ENCODE measurements around the gene KCNQ1.
"Not testable (repeated sequence)": the region's sequence is repeated elsewhere in the genome, so short reads cannot be mapped to it uniquely, and the experiment has no call there.

The KCNQ1 gene

DNA sequence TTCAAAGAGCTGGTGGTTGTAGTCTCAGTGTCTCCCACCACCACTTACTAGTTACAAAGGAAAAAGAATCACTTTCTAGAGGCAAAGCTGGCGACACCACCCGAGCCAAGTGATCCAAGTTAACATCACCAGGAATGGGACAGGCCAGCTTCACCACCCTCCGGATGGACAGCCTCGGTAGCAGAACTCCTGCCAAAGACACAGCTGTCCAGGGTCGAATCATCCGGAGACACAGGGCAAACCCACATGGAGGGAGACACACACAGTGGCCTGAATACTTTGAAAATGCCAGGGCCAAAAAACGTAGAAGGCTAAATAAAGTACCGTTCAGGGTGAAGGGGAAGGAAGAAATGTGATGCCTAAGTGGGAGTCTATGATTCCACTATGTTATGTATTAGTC is 33.1 kb downstream of the KCNQ1 start:
- DNase-seq = no peak

- not testable (repeated sequence) for DNase-seq
Observed at GRCh38 chr11:2480067-2480873, 35.5 kb downstream of the KCNQ1 start.

DNA sequence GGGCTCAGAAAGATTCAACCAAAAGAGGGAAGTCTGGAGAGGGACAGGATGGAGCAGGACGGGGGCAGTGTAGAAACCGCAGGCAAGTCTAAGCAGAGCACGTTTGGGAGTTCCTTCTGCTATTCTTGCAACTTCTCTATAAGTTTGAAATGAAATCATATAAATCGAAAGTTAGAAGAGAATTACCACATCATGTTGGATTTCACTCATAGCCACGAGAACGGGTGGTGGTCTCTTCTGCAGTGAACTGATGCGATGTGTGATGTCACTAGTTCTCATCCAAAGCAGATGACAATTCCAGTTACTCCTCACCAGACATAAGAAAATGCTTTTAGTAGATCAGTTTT is 36.0 kb downstream of the KCNQ1 start:
- DNase-seq = no peak

- DNase-seq = no peak
Observed at GRCh38 chr11:2481253-2481652, 36.4 kb downstream of the KCNQ1 start.

- no peak for DNase-seq
Observed at GRCh38 chr11:2482204-2482603, 37.4 kb downstream of the KCNQ1 start.

- DNase-seq = no peak
Observed at GRCh38 chr11:2482745-2483144, 37.9 kb downstream of the KCNQ1 start.

DNA sequence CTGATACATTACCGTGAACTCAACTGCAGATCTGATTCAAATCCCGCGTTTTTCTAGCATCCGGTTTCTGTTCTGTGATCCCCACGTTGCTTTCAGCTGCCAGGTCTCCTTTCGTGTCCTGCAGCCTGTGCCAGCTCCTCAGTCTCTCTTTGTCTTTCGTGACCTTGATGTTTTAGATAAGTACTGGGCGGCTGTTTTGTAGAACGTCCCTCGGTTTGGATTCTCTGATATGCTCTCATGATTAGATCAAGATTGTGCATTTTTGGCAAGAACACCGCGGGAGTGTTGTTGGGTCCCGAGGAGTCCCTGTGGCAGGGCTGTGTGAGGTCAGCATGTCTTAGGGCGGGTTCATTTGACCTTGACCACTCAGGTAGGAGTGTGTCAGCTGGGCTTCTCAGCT is 38.6 kb downstream of the KCNQ1 start:
- DNase-seq = no peak

DNA sequence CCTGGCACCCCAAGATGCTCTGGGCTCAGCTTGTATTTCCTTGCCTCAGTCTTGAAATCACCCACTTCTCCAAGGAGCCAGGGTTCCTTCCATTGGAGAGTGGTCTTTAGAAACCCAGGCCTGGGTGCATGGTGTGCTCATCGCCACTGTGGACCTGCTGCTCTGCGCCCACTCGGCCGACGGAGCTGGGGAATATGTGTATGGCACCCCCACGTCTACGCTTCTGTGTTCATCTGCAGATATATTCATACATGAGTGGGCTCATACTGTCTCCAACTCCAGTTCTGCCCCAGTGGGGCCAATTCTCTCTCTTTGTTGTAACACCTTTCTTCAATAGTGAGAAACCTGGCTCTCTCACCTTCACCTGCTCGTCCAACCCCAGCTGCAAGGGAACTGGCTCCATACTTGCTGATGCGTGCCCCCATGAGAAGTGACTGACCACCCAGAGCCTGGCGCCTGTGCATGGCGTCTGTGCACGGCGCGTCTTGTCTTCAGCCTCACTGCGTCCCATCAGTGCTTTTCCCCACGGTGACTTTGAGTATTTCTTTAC is 39.8 kb downstream of the KCNQ1 start:
- DNase-seq = no peak

DNA sequence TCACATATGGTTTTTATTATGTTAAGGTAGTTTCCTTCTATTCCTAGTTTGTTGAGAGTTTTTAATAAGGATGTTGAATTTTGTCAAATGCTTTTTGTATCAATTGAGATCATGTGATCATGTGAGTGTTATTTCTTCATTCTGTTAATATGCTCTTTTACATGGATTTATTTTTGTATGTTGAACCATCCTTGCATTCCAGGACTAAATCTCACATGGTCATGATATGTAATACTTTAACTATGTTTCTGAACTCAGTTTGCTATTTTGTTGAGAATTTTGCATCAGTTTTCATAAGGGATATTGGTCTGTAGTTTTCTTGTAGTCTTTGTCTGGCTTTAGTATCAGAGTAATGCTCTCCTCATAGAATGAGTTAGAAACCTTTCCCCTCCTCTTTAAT is 43.2 kb downstream of the KCNQ1 start:
- no peak for DNase-seq

DNA sequence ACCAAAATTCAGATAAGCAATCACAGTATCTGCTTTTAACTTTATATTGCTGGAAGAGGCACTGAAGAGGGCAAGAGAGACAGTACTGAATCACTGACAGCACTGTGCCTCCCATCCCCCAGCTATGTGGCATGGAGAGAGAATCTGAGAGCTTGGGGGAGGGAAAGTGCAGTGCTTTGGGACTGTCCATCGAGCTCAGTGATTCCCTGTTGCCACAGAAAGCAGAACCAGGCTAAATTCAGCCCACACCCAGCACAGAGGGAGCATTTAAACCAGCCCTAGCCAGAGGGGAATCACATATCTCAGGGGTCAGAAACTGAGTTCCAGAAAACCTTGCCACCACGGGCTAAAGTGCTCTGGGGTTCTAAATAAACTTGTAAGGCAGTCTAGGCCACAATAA is 44.3 kb downstream of the KCNQ1 start:
- no peak for DNase-seq

DNA sequence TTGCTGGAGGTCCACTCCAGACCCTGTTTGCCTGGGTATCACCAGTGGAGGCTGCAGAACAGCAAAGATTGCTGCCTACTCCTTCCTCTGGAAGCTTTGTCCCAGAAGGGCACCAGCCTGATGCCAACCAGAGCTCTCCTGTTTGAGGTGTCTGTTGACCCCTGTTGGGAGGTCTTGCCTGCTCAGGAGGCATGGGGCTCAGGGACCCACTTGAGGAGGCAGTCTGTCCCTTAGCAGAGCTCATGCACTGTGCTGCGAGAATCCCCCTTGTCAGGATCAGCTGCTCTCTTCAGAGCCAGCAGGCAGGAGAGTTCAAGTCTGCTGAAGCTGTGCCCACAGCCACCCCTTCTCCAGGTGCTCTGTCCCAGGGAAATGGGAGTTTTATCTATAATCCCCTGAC is 53.1 kb downstream of the KCNQ1 start:
- not testable (repeated sequence) for DNase-seq

DNA sequence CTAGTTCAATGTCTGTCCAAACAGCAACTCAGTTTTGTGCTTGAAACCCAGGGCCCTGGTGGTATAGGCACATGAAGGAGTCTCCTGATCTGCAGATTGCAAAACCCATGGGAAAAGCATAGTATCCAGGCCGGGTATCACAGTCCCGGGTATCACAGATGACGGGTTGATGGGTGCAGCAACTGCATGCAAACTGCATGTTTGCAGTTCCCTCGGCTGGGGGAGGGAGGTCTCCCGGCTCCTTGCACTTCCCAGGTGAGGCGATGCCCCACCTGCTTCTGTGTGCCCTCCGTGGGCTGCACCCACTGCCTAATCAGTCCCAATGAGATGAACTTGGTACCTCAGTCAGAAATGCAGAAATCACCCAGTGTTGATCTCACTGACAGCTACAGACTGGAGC is 53.9 kb downstream of the KCNQ1 start:
- no peak for DNase-seq

GRCh38 chr11:2507212-2507901 is 62.5 kb downstream of the KCNQ1 start:
- no peak for DNase-seq

DNA sequence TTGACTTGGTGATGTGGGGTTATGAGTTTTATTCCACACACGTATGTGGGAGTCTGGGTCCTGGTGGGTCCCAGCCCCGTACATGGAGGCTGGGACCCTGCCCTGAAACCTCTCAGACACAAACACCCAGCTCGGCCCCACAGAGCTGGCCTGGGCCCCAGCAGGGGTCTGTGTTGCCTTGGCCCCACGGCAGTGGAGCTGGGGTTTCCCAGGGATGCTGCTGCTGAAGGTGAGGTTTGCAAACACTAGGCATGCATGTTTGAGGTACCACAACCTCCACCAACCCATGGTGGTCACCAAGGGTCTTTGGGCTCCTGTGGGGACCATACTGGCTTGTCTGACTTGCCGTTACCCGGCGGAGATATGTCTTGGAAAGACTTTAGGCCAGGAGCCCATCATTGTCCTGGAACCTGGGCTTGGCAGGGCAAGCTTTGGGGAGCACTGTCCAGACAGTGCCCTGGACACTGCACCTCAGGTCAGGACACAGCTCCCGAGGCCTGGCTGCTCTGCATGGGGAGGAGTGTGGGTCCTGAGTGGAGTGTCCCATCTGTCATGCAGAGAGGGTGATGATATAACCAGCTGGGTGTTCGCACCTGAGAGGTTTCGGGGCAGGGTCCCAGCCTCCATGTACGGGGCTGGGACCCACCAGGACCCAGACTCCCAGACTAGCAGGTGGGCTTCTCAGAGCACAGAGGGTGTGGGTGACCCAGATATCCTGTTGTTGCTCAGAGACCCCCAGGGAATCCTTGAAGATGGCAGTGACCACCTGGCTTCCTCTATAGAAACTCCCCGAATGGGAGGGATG is 63.3 kb downstream of the KCNQ1 start:
- DNase-seq = no peak

DNA sequence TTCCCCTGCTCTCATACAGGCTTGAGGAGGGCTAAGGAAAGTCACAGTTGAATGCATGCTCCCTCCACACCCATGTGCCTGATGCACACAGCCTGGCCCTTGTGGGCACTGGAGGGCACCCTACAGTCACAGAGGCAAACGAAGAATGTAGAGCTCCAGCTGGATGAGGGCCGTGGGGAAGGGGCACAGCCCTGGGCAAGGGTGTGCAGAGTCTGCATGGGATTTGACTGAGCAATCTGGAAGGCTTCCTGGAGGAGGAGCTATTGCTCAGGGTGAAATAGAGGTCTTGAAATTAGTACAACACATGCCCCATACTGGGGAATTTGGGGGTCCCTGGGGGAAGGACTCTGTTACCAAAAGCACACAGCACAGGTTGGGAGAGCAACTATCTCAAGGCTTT is 64.0 kb downstream of the KCNQ1 start:
- no peak for DNase-seq

GRCh38 chr11:2509481-2510001 is 64.7 kb downstream of the KCNQ1 start:
- DNase-seq = no peak

DNA sequence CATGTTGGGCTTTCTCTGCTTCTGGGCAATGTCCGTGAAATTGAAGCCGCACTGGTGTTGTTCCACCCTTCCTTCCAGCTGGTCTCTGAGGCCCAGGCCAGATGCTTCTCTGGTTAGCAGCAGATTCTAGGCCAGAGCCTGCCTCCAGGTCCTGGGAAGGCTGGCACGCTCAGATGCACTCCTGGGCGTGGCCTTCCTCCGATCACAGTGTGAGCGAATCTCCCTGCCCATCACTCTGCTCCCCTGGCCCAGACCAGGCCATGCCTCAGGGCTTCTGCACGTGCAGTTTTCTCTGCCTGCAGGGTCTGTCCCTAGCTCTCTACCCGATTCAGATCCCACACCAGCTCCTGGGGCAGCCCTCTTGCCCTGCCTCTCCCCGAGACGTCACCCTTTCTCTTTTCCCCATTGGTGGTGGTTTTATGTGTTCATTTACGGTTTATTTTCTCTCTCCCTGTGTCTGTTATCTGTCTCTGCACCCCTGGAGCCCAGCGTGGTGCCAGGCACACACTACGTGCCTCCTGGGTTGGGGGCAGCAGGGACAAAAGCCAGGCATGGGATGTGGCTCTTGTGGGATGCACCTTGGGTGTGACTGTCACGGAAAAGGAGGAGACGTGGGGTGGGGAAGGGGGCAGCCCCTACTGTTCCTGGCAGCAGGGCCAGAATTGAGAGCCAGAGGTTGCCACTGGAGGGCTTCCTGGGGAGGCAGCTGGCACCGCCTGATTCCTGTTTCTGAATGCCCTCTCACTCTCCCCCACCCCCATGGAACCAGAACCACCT is 66.0 kb downstream of the KCNQ1 start:
- DNase-seq = no peak

DNA sequence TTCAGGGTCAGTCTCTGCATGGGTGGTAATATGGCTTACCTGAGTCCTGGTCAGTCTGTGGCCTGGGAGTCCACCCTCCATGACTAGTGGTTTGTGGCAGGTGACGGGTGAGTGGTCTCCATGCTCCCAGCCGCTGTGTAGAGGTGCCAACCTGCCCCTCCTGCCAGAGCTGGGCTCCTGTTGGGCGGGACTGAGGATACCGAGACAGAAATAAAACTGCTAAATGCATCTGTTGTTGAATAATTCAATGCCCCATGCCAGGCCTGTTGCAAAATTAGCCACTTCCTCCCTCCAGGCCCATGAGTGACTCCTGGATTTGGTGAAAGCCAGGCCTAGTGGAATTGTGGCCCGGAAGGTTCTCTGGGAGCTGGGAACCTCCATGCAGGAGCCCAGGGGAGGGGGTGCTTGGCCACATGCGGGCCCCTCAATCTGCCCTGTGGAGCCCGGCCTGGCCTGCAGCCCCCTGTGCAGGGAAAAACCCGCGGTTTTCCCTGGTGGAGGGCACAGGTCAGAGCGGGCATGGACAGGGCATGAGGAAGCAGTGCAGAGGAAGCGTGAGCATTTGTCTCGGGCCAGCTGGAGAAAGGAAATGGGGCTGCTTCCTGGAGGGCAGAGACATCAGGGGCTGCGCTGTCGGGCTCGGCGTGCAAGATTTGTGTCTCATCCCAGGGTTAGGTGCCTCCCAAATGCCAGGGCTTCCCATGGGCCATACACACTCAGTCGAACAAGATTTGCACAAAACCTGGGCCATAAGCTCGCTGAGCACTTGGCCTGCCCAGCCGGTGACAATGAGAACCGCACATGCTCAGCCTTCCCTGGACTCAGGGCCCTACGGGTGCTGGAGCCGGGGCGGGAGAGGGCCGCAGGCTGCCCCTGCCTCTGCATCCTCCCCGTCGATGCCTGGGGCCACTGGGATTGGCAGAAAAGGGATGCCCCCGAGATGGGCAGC is 66.9 kb downstream of the KCNQ1 start:
- no peak for DNase-seq

GRCh38 chr11:2512431-2513407 is 67.9 kb downstream of the KCNQ1 start:
- no peak for DNase-seq

DNA sequence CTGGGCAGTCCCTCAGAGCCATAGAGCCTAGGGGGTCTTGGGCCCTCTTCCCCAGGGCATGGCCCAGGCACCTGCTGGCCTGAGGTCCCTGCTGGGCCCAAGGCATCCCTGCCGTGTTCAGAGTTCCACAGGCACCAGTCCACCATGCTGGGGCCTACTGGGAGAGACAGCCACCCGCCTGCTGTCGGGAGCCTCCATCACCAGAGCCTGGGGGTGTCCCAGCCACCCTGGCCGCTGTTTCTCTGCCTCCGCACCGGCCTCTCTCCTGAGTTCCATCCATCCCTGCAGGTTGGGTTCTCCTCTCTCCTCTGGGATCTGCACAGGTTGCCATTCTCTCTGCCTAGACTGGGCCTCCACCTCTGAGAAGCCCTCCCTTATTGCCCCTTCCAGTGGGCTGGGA is 68.6 kb downstream of the KCNQ1 start:
- DNase-seq = no peak
